Calu3 (cell line): ENCODE measurements around the gene ARID1A. TPM values are rescaled to one million over a fixed set of nuclear protein-coding genes. Genes with fewer than 3 reads are reported as not detected.

ENCODE experiments used
- BruUV-seq: library from RNA; stranded (reverse); fragments of 400-500 nt; replicated peaks from 2 replicates; lab custom pipeline; 2021; lab: Mats Ljungman, UMichigan
- CTCF ChIA-PET: fragments of 300-600 bp; sonication (Branson Sonifier 250); formaldehyde crosslinking; loops from one replicate; lab custom pipeline; 2022; ENCODE audit warnings: antibody characterized with exemption; lab: Charles Lee
- DNase-seq: peaks from one replicate; pipeline ENCODE4 v3.0.0; 2022
- H3K27ac Mint-ChIP-seq: one replicate; pipeline ENCODE4 v1.8.0; 2022; ENCODE audit warnings: mixed read lengths; ENCODE audit not compliant: unreplicated experiment
- H3K27me3 Mint-ChIP-seq: one replicate; pipeline ENCODE4 v1.8.0; 2022; ENCODE audit warnings: mixed read lengths; ENCODE audit not compliant: unreplicated experiment
- H3K36me3 Mint-ChIP-seq: one replicate; pipeline ENCODE4 v1.8.0; 2022; ENCODE audit warnings: mild to moderate bottlenecking, moderate library complexity, mixed read lengths; ENCODE audit not compliant: insufficient read depth, unreplicated experiment
- H3K4me1 Mint-ChIP-seq: one replicate; pipeline ENCODE4 v1.8.0; 2022; ENCODE audit warnings: mild to moderate bottlenecking, low read depth, mixed read lengths; ENCODE audit not compliant: unreplicated experiment
- H3K4me3 Mint-ChIP-seq: one replicate; pipeline ENCODE4 v1.8.0; 2022; ENCODE audit warnings: mild to moderate bottlenecking, low read depth, moderate library complexity, mixed read lengths; ENCODE audit not compliant: unreplicated experiment
- H3K9me3 Mint-ChIP-seq: one replicate; pipeline ENCODE4 v1.8.0; 2022; ENCODE audit warnings: low read depth, mixed read lengths; ENCODE audit not compliant: unreplicated experiment
- intact Hi-C: fragments of 100-400 bp; cut with micrococcal nuclease; formaldehyde crosslinking; loops from one replicate; pipeline ENCODE4 v1.10.0; 2022; ENCODE audit not compliant: unreplicated experiment
- total RNA-seq: library from RNA; stranded (reverse); gene quantifications from 2 replicates; pipeline ENCODE4 v1.2.3, GENCODE V29; 2022
- TF ChIP-seq, protein P1 (sequence below): fragments of 200-600 bp; IDR thresholded peaks from one replicate; pipeline ENCODE4 v1.8.0; 2022; ENCODE audit warnings: antibody characterized with exemption; ENCODE audit not compliant: unreplicated experiment

Gene ARID1A
- total RNA-seq, 1 experiment from 2014 or later = 51.7 TPM

DNA sequence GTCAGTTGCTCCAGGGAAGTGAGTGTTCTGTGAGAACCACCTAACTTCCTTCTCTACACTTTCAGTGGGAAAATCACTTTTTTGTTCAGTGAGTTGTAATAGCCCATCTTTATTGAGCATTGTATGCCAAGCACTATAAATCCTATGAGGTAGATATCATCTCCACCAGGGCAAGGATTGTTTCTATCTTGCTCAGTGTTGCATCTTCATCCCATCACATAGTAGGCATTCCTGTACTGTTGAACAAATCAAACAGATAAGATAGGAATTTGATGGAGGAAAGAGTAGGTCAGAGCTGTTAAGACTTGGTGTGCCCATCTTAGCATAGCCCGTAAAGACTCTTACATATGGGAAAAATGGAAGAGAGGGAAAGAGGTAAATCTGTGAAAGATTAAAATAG lies 89.1 kb downstream of the ARID1A start:
- H3K9me3 Mint-ChIP-seq = no peaks in the 10 kb centered on the region
- no TSS peak for BruUV-seq
- no peak overlapping the region for H3K4me3 Mint-ChIP-seq
- H3K27me3 Mint-ChIP-seq = no peaks in the 10 kb centered on the region
- H3K27ac Mint-ChIP-seq = no peak overlapping the region
- TF ChIP-seq, protein P1, sequence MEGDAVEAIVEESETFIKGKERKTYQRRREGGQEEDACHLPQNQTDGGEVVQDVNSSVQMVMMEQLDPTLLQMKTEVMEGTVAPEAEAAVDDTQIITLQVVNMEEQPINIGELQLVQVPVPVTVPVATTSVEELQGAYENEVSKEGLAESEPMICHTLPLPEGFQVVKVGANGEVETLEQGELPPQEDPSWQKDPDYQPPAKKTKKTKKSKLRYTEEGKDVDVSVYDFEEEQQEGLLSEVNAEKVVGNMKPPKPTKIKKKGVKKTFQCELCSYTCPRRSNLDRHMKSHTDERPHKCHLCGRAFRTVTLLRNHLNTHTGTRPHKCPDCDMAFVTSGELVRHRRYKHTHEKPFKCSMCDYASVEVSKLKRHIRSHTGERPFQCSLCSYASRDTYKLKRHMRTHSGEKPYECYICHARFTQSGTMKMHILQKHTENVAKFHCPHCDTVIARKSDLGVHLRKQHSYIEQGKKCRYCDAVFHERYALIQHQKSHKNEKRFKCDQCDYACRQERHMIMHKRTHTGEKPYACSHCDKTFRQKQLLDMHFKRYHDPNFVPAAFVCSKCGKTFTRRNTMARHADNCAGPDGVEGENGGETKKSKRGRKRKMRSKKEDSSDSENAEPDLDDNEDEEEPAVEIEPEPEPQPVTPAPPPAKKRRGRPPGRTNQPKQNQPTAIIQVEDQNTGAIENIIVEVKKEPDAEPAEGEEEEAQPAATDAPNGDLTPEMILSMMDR = no peak
- intact Hi-C loops = no loop called here
- peaks cover 51% of the 10 kb centered on the region for H3K36me3 Mint-ChIP-seq
- CTCF ChIA-PET = no interaction called here
- DNase-seq = no peak
- H3K4me1 Mint-ChIP-seq = peaks cover 48% of the 10 kb centered on the region

DNA sequence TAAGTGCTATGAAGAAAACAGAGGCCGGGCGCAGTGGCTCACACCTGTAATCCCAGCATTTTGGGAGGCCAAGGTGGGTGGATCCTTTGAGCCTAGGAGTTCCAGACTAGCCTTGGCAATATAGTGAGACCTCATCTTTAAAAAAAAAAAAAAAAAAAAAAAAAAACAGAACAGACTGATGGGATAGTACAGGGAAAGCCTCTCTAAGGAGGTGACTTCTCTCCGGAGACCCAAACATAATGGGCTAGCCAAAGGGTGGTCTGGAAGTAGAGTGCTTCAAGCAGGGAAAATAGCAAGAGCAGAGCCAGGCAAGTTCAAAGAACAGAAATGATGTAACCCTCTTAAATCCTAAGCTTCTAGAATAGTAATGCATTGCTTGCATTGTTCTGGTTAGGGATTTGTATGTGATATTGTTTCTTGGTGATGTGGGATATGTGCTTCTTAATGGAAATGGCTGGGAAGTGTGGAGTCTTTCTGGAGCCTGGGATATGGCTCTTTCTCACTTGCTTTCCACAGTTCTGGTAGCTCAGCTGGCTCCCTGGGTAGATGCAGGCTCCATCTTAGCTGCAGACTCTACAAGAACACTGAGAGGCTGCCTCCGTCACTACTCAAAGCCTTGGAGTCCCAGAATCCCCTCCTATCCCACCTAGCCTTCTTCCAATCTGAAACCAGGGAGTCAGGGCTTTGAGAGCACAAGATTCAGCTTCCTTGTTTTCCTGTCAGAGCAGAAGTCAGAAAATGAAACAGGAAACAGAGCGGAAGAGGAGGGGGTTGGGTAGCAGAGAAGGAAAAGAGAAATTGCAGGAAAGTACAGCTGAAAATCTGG lies 90.0 kb downstream of the ARID1A start:
- intact Hi-C loops = no loop called here
- Mint-ChIP-seq H3K27ac (peak overlapping the region; percentile 93), H3K9me3 (no peaks in the 10 kb centered on the region), H3K27me3 (no peaks in the 10 kb centered on the region), H3K36me3 (peaks cover 51% of the 10 kb centered on the region), H3K4me1 (peaks cover 48% of the 10 kb centered on the region), H3K4me3 (no peak overlapping the region)
- no peak for DNase-seq
- CTCF ChIA-PET = interaction anchor here (0.7 kb wide), 1 partner anchor 167 kb away, joined by 4 read pairs; no protein-coding TSS in a partner anchor
- BruUV-seq = no TSS peak
- TF ChIP-seq, protein P1 = no peak

DNA sequence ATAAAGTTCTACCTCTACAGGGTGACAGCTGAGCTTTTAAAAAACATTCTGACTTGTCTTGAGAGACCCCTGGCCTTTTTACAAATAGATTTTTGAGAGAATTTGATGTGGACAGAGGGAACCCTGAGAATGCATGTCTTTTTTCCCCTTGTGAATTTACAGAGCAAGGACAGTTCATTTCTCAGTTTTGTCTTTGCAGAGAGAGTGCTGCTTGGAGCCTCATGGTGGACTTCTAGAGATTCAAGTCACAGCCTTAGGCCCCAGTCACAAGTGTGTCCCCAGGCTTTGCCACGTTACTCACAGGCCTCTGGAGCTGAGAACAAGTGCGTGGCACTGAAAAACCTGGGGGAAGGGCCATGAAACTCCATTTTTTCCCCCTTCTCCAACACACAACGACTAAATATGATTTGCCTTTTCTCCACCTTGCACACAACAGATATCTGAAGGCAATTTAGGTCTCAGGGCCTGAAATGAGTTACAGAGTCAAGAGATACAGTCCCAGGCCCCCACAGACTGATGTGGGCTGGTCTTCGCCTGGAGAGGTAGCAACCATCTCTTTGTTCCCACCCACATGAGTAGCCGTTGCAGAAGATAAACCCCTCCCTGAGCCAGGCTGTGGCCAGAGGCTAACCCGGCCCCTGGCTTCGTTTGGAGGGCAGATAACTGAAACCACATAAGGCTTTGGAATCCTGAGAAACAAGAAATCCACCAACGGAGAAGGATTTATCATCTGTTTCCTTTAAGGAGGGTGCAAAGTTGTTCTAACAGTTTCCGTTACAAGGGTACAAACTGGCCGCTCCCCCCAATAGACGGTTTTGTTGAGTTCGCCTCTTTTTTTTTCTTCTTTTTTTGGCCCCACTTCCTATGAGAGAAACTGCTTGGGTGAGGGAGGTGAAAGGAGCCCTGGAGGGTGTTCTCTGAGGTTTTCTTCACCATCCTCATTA lies 90.9 kb downstream of the ARID1A start:
- H3K27me3 Mint-ChIP-seq = no peaks in the 10 kb centered on the region
- peak overlapping the region; percentile 93 for H3K27ac Mint-ChIP-seq
- peak; percentile 30 for DNase-seq
- no peaks in the 10 kb centered on the region for H3K9me3 Mint-ChIP-seq
- peaks cover 48% of the 10 kb centered on the region for H3K4me1 Mint-ChIP-seq
- TF ChIP-seq, protein P1 = no peak
- peaks cover 45% of the 10 kb centered on the region for H3K36me3 Mint-ChIP-seq
- intact Hi-C loops = no loop called here
- CTCF ChIA-PET = interaction anchor here (2.6 kb wide), 2 partner anchors 109 to 185 kb away, joined by 10 to 23 read pairs; no protein-coding TSS in a partner anchor
- H3K4me3 Mint-ChIP-seq = peak overlapping the region; percentile 90
- BruUV-seq = no TSS peak

DNA sequence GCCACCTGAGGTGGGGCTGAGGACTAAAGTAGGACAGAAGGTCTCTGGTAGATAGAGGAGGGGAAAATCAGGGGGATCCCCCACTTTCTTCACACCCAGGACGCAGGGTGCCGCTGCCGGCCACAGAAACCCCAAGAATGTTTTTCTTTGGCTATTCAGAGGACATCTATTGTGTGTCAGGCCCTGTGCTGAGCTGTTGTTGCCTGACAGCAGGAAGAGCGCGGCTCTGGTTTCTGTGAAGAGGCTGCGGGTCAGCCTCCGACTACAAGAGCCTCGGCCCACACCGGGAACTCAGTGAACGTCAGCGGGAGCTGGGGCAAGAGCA lies 91.5 kb downstream of the ARID1A start:
- Mint-ChIP-seq H3K27ac (peak overlapping the region; percentile 93), H3K4me3 (peak overlapping the region; percentile 90), H3K36me3 (peaks cover 39% of the 10 kb centered on the region), H3K27me3 (no peaks in the 10 kb centered on the region), H3K4me1 (peaks cover 45% of the 10 kb centered on the region), H3K9me3 (no peaks in the 10 kb centered on the region)
- TF ChIP-seq, protein P1 = no peak
- no TSS peak for BruUV-seq
- CTCF ChIA-PET = interaction anchor here (2.6 kb wide), 2 partner anchors 110 to 185 kb away, joined by 10 to 23 read pairs; no protein-coding TSS in a partner anchor
- no peak for DNase-seq
- intact Hi-C loops = no loop called here
